T-helper 2 cell (primary cell): ENCODE measurements around the gene DCC.

Experiments used
- DNase-seq, 5 experiments: peaks; one replicate each; pipeline versions ENCODE4 v3.0.0 to v3.0.0-alpha.2; 2012 to 2022

DCC gene

GRCh38 chr18:53254265-53254664 is 914.3 kb downstream of the DCC start:
- DNase-seq, result no peak

- DNase-seq, result no peak
Measured at GRCh38 chr18:53261241-53261640, 921.2 kb downstream of the DCC start.

GRCh38 chr18:53266850-53267249 is 926.9 kb downstream of the DCC start:
- no peak for DNase-seq

- DNase-seq, result no peak
Measured at GRCh38 chr18:53268455-53268854, 928.5 kb downstream of the DCC start.

GRCh38 chr18:53281406-53281805 is 941.4 kb downstream of the DCC start:
- no peak for DNase-seq

- no peak for DNase-seq
Measured at GRCh38 chr18:53283708-53284107, 943.7 kb downstream of the DCC start.

GRCh38 chr18:53305461-53305860 is 965.5 kb downstream of the DCC start:
- no peak for DNase-seq

GRCh38 chr18:53319628-53320027 is 979.6 kb downstream of the DCC start:
- no peak for DNase-seq

- no peak for DNase-seq
Measured at GRCh38 chr18:53322163-53322562, 982.2 kb downstream of the DCC start.

- DNase-seq, result no peak
Measured at GRCh38 chr18:53324353-53324752, 984.4 kb downstream of the DCC start.

- no peak for DNase-seq
Measured at GRCh38 chr18:53360501-53361443, 1020.8 kb downstream of the DCC start.

GRCh38 chr18:53375621-53376020 is 1035.6 kb downstream of the DCC start:
- DNase-seq, result no peak

- no peak for DNase-seq
Measured at GRCh38 chr18:53380063-53380639, 1040.2 kb downstream of the DCC start.

GRCh38 chr18:53382870-53383269 is 1042.9 kb downstream of the DCC start:
- DNase-seq, result no peak

GRCh38 chr18:53385889-53386288 is 1045.9 kb downstream of the DCC start:
- no peak for DNase-seq

- no peak for DNase-seq
Measured at GRCh38 chr18:53387581-53387980, 1047.6 kb downstream of the DCC start.

GRCh38 chr18:53402670-53403069 is 1062.7 kb downstream of the DCC start:
- DNase-seq, result no peak

GRCh38 chr18:53408271-53408670 is 1068.3 kb downstream of the DCC start:
- DNase-seq, result no peak

- DNase-seq, result no peak
Measured at GRCh38 chr18:53411511-53411910, 1071.5 kb downstream of the DCC start.

GRCh38 chr18:53417003-53417402 is 1077.0 kb downstream of the DCC start:
- no peak for DNase-seq

- no peak for DNase-seq
Measured at GRCh38 chr18:53421869-53422268, 1081.9 kb downstream of the DCC start.

- no peak for DNase-seq
Measured at GRCh38 chr18:53422896-53423295, 1082.9 kb downstream of the DCC start.

GRCh38 chr18:53426666-53427184 is 1086.7 kb downstream of the DCC start:
- no peak for DNase-seq
